Retinal pigment epithelial cell (primary cell): ENCODE results near the gene CYP1A1.

Source experiments
- DNase-seq: peaks from one replicate; pipeline ENCODE4 v3.0.0-alpha.2; 2010; ENCODE audit warnings: low read depth
- H3K4me3 ChIP-seq: 2 replicates; pipeline ENCODE4 v1.5.1; 2011; ENCODE audit warnings: mild to moderate bottlenecking, low read length, control low read depth, moderate library complexity
- TF ChIP-seq, protein P1 (sequence below): conservative IDR thresholded peaks from 2 replicates; pipeline ENCODE4 v1.5.1; 2011; ENCODE audit warnings: low read depth, low read length, control low read depth, inconsistent platforms

The CYP1A1 gene

GRCh38 chr15:74712311-74712710, 13.0 kb downstream of the CYP1A1 start:
- TF ChIP-seq, protein P1, sequence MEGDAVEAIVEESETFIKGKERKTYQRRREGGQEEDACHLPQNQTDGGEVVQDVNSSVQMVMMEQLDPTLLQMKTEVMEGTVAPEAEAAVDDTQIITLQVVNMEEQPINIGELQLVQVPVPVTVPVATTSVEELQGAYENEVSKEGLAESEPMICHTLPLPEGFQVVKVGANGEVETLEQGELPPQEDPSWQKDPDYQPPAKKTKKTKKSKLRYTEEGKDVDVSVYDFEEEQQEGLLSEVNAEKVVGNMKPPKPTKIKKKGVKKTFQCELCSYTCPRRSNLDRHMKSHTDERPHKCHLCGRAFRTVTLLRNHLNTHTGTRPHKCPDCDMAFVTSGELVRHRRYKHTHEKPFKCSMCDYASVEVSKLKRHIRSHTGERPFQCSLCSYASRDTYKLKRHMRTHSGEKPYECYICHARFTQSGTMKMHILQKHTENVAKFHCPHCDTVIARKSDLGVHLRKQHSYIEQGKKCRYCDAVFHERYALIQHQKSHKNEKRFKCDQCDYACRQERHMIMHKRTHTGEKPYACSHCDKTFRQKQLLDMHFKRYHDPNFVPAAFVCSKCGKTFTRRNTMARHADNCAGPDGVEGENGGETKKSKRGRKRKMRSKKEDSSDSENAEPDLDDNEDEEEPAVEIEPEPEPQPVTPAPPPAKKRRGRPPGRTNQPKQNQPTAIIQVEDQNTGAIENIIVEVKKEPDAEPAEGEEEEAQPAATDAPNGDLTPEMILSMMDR, result no peak
- DNase-seq, result no peak
- no peak overlapping the region for H3K4me3 ChIP-seq

DNA sequence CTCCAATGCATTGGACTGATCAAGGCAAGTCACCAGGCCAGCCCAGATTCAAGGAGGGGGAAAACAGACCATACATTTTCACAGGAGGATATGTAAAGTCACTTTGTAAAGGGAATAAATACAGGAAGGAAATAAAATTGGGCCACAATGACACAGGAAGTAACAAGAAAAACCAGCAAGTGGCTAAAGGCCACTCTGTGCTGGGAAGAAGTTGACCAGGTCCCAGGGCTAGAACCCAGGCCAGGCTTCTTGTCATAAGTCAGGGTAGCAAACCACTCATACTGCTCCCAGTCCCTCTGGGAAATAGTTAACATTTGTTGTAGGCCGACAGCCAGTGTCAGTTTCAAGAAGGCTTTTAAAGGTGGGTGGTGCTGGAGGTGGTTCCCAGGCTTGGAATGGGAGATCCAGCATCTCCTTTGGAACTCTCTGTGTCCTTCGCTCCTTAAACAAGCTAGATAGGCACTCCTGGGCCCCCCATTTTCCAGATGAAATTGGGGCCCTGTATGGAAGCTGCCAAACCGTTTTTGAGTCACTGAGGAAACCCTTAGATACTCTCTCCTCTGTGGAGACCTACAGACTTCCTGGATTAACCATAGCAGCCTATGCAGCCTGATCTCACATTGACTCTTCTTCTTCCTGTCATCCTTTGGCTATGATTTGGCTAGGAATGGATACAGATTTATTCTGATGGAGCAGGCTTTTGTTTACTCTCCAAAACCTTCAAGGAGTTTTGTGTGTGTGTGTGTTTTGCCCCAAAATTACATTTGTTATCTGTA, 14.8 kb downstream of the CYP1A1 start:
- no peak for DNase-seq
- no peak overlapping the region for H3K4me3 ChIP-seq
- TF ChIP-seq, protein P1, result no peak

DNA sequence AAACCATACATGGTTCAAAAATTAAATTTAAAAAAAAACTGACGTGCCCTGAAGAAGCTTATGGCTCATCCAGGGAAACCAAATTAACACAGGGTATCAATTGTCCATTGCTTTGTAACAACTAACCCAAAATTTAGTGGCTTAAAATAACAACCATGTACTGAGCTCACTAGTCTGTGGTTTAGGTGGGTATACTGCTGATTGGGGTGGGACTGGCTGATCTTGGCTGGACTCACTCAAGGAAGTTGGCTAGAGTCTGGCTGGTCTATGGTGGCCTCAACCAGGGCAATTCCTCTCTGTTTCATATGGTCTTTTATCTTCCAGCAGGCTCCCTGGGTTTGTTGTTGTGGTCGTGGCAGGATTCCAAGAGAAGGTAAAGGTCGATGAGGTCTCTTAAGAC, 15.4 kb downstream of the CYP1A1 start:
- H3K4me3 ChIP-seq, result no peak overlapping the region
- no peak for DNase-seq
- TF ChIP-seq, protein P1, result no peak

DNA sequence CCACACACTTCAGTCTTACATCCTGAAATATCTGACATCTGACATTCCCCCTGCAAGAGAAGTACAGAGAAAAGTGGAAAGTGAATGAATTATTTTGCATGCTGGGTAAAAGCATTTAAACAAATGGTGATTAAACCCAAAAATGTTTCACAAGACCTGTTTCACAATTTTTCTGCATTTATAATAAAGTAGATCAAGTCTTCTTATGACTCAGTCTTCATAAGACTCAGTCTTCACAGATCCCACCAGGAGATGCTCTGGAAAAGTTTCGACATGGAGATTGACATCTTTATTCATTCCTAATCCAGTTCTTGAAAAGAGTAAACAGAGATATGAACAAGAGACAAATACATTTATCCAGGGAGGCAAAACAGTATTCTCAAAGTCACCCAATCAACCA, 16.3 kb downstream of the CYP1A1 start:
- no peak overlapping the region for H3K4me3 ChIP-seq
- TF ChIP-seq, protein P1, result no peak
- no peak for DNase-seq

DNA sequence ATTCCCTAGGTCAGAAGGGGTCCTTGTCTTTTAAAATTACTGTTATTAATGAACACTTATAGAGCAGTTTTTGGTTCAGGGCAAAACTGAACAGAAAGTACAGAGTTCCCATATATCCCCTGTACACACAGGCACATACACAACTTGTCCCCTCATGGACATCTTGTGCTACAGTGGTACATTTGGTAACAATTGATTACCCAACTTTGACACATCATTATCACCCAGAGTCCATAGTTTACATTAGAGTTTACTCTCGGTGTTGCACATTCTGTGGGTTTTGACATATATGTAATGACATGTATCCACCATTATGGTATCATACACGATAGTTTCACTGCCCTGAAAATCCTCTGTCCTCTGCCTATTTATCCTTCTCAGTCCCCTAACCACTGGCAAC, 28.5 kb downstream of the CYP1A1 start:
- TF ChIP-seq, protein P1, result no peak
- peak overlapping the region; percentile 97 for H3K4me3 ChIP-seq
- DNase-seq, result no peak

GRCh38 chr15:74696398-74696729, 29.0 kb downstream of the CYP1A1 start:
- H3K4me3 ChIP-seq, result peak overlapping the region; percentile 97
- no peak for DNase-seq
- TF ChIP-seq, protein P1, result no peak
